HL-60/S4 treated with retinoic acid at 250 ng/mL for 4 days and 3 days (cell line): ENCODE measurements around the gene FAM169A.
"Not testable (repeated sequence)": the region's sequence is repeated elsewhere in the genome, so short reads cannot be mapped to it uniquely, and the experiment has no call there.

Source experiments
- in situ Hi-C: fragments of 300-500 bp; cut with MboI; formaldehyde crosslinking; loops from 2 replicates; pipeline ENCODE4 v1.7.0; 2022; ENCODE audit warnings: low sequenced_read_pairs

FAM169A gene

DNA sequence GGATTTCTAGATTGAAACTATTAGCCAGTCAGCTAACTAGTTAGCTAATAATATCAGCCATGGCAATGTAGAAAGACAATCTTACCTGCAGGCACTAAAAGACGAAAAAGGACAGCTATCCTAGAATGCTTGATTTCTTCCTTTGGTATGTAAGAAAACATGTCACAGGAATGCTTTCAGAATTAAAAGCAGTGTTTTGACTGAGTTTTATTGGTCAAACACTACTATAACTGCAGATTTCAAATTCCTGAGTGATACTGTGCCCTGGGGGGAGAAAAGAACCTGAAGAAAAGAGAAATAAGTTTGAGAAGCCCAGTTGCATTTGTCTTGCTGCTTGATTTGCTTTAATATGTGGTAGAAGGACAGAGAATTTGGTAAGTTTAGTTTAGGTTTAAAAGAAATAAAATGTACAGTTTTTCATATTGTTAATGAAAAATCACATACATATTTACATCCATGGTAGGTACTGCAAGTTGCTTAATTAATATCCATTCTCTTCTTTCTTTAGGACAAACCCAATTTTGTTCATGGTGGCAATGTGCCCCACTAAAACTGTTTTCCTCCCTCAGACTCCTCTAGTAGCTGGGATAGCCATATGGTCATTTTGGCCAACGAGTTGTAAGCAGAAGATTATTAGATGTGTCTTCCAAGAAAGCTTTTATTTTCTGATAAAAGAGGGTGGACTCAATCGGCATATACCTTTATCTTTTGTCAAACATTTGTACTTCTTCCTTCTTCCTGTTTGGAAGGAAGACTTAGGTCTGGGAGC lies 4.3 kb upstream of the FAM169A start:
- in situ Hi-C loops = no loop called here

DNA sequence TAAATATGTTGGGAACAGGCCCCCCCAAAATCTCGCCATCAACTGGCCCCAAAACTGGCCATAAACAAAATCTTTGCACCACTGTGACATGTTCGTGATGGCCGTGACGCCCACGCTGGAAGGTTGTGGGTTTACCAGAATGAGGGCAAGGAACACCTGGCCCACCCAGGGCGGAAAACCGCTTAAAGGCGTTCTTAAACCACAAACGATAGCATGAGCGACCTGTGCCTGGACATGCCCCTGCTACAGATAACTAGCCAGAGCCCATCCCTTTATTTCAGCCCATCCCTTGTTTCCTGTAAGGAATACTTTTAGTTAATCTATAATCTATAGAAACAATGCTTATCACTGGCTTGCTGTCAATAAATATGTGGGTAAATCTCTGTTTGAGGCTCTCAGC lies 3.2 kb upstream of the FAM169A start:
- in situ Hi-C loops = not testable (repeated sequence)

DNA sequence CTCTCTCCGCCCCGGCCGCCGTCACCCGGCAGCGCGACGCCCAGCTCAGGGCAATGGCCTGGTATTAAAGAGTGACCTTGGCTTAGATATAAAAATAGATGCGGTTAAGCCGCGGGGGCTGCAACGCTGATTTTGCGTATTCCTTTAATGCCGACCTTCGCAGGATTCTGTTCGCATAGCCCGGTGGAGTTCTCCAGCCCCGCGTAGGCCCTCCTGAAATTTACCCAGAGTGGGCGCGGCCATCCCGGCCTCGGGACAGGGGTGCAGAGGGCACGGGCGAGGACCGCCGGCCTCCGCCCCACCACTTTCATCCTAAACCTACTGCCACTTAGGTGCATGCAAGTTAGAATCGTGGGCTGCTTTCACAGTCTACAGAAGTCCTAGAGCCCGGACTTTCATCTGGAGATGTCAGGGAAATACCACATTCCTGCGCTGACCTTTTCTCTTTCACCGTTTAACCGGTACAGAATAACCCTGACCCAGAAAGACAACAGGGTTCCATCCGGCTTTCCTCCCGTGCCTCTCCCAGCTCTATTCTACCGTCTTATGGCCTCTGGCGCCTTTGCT lies 492 bp upstream of the FAM169A start:
- in situ Hi-C loops = no loop called here

DNA sequence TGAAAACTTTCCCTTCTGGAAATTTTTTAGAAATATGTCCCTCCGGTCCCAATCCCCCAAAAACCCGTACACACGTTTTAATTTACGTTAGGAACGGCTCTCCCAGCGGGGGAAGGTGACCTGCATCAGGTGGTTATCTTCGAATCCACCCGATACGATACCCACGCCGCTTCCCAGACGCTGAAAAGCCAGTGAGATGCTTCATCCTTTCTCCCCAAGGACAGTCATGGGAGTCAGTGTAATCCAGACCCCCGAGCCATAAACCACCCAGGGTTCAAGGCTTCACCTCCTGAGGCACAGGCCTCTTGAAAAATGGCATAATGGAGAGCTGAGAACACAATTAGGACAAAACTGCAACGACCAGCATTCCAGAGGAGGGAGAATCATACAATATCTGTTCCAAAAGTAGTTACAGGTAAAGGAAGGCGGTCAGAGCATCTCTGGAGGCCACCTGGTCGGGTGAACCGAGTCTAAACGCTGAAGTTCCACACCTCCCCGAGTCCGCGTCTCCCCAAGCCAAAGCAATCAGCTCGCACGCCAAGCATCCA lies 857 bp downstream of the FAM169A start:
- in situ Hi-C loops = no loop called here

DNA sequence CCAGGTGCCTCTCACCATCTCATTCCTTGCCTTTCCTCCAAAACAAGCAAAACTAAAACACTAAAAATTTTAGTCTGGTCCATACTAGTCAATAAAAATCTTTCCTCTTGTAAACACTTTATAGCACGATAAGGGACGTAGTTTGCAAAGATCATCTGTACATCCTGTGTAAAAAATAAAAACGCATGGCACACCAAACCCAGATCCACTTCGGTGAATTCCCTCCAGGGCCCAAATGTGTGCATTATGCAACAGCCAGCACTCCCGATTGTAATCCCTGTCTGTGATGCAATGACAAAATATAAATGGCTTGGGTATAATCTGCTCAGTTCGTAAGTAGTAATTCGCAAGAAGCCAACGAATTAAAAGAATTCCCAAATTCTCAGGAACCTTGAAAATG lies 1.4 kb downstream of the FAM169A start:
- in situ Hi-C loops = no loop called here

DNA sequence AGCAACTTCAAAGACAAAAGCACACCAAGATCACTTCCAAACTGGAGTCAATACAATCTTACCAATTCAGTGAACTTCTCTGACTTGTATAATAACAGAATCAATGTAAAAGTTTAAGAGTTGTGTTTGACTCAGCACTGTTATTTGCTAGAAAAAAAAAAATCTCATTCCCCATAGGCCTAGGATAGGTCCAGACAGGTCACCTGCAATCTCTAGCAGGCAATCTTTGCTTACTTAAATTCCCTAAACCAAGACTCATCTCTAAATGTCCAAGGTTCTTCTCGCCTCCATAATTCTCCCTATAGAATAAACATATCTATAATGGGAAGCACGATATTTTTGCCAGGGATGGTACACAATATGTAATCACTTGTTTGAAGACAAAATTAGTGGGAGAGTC lies 2.5 kb downstream of the FAM169A start:
- in situ Hi-C loops = no loop called here

- in situ Hi-C loops = no loop called here
Observed at GRCh38 chr5:74862221-74862620, 4.0 kb downstream of the FAM169A start.

GRCh38 chr5:74856975-74857374 lies 9.2 kb downstream of the FAM169A start:
- in situ Hi-C loops = not testable (repeated sequence)

DNA sequence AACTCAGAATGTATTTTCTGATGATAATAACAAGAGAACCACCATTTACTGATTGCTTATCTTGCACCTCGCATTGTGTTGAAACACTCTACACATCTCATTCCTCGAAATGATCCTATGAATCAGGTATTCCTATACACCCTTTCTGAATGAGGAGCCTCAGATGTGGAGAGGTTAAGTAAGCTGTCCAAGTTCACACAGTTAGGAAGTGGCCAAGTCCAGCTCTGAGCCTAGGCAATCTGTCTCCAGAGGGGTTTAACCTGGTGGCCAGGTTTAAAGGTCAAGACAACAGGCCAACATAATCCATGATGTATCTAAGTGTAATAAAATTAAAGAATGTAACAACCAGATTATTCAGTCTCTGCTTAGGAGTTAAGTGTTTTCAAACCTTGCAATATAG lies 12.9 kb downstream of the FAM169A start:
- in situ Hi-C loops = no loop called here

DNA sequence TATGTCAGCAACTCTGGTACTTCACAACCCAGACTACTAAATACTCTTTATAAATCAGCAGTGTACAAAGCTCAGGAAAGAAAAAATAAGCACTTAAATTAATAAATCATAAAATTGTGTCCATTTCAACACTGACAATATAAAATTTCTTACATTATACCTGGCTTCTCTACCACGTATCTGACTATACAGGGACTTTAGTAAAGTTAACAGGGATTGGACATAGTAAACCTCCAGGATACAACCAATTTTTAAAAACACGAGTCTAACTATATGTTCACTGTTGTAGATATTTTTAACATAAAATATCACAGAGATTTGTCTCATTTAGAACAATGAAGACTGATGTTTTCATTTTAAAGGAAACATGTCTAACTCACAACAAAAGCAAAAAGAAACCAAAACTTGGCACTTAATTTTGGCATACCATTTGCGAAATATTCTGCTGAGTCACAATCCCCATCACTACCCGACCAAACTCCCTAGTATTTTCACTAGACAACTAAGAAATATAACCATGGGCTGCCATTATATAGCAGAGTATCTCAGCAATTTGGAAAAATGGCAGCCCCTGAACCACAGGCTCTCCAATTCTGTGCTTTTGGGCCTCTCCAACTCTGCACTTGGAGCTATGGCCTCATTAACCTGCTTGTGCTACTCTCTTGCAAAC lies 14.4 kb downstream of the FAM169A start:
- in situ Hi-C loops = no loop called here

DNA sequence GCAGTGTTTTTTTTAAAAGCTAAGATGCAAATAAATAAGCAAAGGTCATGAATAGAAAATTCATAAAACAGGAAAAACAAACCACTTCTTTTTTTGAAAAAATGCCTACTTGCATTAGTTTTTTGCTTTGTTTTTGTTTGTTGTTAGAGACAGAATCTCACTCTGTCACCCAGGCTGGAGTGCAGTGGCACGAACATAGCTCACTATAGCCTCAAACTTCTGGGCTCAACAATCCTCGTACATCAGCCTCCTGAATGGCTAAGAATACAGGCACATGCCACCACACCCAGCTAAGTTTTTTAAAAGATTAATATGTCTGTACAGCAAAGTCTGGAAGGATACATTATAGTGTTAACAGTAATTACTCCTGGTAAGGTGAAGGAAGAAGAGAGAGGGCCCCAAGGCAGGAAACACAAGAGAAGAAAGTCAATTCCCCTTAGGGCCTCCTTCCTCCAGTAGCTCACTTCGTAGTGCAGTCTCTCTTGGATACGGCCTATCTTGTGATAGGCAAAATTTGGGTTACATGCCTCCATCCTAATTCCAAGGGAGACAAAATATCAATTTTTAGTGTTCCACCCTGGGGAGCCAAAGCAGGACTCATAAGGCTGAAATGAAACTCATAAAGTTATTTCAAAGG lies 15.3 kb downstream of the FAM169A start:
- in situ Hi-C loops = no loop called here

DNA sequence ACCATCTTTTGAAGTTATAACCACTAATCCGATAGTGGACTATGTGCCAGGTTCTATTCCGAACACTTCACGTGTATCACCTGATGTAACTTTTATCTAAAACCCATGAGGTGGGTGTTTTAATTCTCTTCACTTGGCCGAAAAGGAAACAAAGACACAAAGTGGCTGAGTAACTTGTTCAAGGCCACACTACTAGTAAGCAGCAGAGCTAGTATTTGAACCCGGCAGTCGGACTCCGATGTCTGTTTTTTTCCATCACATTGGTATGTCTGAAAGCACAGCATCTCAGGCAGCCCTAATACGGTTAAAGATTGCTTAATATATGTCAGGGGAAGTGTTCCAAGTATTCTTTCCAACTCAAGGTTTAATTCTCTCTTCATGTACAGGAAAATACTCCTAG lies 16.2 kb downstream of the FAM169A start:
- in situ Hi-C loops = no loop called here

DNA sequence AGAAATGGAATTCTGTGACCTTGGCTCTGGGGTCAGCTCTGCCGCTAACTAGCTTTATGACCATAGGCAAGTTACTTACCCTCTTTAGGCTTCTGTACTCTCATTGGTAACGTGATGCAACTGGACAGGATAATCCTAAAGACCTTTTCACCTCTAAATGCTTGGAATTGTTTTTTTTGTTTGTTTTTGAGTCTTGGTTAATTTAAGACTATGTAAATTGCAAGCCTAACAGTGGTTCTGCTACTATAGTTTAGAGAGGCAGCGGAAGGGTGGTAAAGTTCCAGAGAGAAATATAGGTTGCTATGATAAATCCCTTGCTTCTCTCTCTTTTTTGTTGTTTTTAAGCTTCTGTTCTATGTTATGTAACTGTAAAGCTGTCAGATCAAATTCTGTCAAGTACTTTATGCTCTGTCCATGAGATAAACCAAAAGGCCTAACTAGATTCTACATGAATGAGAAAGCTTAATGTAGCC lies 17.6 kb downstream of the FAM169A start:
- in situ Hi-C loops = no loop called here

- in situ Hi-C loops = no loop called here
Observed at GRCh38 chr5:74839229-74839628, 27.0 kb downstream of the FAM169A start.

DNA sequence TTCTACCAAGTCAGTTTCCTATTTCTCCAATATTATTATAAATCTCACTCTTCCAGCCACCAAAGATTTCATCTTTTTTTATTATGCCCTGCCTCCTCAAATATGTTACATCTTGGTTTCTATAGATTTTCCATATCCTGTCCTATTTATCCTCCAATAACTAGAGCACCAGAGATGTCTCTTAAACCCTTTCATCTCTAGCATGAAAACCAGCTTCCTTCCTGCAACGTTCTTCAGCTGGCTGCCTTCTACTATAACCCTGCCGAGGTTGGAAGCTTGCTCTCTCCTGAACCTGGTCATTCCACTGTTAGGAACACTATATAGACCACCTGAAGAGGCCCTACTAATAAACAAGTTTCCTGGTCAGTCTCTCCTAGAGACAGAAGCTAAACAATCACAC lies 27.9 kb downstream of the FAM169A start:
- in situ Hi-C loops = no loop called here

DNA sequence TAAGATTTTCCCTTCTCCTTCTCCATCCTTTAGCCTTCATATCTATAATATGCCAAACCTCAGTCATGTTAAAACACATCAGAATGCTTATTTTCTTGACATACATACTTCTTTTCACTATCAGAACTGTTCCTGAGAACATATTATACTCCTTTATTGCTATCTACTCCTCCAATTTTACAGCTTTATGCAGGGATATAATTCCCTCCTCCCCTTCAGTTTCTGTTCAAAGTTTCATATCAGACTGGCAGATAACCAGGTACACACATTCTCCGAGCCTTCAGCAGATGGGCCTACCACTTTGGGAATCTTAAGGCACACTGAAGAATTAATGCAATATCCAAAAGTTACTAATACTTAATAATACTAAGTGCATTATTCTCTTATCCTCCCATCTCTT lies 29.1 kb downstream of the FAM169A start:
- in situ Hi-C loops = no loop called here

DNA sequence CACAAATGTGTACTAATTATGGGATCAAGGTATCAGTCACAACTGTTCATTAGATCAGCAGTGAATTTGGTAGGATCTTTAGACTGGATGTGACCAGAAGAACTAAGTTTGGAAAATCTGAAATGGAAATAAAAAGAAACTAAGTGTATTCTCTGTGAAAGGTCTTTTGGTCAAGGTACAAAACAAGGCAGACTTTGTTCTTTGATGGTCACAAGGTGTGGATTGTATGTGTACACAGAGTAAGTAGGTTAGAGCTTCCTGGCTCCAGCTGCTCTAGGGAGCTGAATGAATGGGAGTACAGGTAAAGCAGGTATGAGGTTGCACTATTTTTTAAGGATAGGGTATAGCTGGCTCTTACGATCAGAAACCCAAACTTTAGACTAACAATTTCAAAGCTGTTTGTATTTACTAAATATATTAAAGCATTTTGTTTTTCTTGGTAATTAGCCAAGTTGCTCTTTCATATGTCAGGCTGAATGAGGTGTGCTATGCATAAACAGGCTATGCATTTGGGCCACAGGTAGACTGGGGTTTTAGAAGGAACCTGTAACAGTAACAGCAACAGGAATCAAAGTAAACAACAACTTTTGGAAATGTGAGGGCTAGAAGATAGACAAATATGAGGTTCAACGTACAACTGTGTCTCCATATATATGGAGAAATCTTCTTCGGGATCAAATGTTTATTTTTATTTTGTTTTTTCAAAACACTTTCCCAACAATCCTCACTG lies 32.5 kb downstream of the FAM169A start:
- in situ Hi-C loops = no loop called here

DNA sequence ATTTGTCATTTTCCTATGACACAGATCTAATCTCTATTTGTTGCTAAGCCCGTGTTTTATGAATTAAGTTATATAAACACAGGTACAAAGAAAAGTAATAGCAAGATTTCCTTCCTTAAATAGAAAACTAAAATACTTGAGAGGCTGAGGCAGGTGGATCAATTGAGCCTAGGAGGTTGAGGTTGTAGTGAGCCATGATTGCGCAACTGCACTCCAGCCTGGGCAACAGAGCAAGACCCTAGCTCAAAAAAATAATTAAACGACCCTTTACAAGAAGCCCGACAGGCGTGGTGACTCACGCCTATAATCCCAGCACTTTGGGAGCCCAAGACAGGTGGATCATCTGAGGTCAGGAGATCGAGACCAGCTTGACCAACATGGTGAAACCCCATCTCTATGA lies 36.8 kb downstream of the FAM169A start:
- in situ Hi-C loops = no loop called here

GRCh38 chr5:74822288-74822687 lies 43.9 kb downstream of the FAM169A start:
- in situ Hi-C loops = no loop called here

DNA sequence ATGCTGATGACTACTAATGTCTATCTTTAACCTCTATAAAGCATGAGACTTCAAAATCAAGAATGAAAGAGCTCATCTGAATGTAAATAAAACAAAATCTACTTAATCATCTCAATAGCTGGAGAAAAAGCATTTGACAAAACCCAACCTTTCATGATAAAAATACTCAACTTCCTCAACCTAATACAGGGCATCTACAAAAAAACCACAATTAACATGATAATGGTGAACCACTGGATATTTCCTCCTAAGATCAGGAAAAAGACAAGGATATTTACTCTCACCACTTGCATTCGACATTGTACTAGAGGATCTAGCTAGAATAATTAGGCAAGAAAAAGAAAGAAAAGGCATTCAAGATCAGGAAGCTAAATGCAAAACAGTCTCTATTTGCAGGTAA lies 49.3 kb downstream of the FAM169A start:
- in situ Hi-C loops = no loop called here

GRCh38 chr5:74810915-74811314 lies 55.3 kb downstream of the FAM169A start:
- in situ Hi-C loops = no loop called here
